NB4 (cell line): ENCODE data around the gene ACOX1.

ENCODE experiments used
- DNase-seq: peaks from one replicate; pipeline ENCODE4 v3.0.0; 2010; ENCODE audit warnings: low read depth
- H3K4me3 ChIP-seq: one replicate; pipeline ENCODE4 v1.5.1; 2011; ENCODE audit warnings: mild to moderate bottlenecking, low read depth, low read length, moderate library complexity
- MYC ChIP-seq: IDR thresholded peaks from 2 replicates; pipeline ENCODE4 v1.6.1; 2011; ENCODE audit warnings: low read depth, low read length
- POLR2A ChIP-seq: IDR thresholded peaks from 2 replicates; pipeline ENCODE4 v1.6.1; 2011; ENCODE audit warnings: mild to moderate bottlenecking; ENCODE audit not compliant: insufficient read length; ENCODE audit errors: extremely low read depth
- TF ChIP-seq, protein P1 (sequence below): IDR thresholded peaks from 2 replicates; pipeline ENCODE4 v1.6.1; 2011; ENCODE audit warnings: low read depth, low read length
- TF ChIP-seq, protein P2 (sequence below): IDR thresholded peaks from one replicate; pipeline ENCODE4 v1.5.1; 2012; ENCODE audit warnings: low read depth, low read length

Gene ACOX1

DNA sequence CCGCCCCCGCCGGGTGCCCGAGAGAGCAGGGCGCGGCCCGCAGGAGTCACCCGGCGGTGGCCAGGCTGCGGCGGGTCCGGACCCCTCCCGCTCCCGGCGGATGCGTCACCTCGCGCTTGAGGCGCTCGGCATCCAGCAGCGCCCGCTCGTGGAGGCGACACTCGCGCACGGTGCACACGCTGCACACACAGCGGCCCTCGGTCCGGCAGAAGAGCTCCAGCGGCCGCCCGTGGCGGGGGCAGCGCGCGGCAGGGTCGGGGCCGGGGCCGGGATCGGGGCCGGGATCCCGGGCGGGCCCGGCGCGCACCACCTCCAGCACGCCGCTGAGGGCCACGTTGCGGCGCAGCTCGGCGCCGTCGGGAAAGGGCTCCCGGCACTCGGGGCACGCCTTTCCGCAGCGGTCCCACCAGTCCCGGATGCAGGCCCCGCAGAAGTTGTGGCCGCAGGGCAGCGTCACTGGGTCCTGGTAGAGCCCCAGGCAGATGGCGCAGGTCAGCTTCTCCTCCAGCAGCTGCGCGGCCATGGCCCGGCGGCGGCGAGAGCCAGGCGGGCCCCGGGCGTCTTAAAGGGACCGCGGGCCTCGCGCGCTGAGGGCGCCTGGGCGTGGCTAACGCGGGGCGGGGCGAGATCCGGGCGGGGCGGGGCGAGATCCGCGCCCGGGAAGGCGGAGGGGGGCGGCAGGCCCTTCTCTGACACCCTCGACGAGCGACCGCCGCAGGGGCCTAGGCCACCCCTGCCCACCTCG lies 82.4 kb downstream of the ACOX1 start, which contains the start of gene TRIM65:
Gene TRIM65 (minus strand): TSS at position 537 of the 745 bp plus-strand sequence. CDS start 14 bp downstream, at position 523.
- TF ChIP-seq, protein P1, sequence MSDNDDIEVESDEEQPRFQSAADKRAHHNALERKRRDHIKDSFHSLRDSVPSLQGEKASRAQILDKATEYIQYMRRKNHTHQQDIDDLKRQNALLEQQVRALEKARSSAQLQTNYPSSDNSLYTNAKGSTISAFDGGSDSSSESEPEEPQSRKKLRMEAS = peak; percentile 47
- peak; percentile 84 for TF ChIP-seq POLR2A
- peak; percentile 46 for TF ChIP-seq MYC
- TF ChIP-seq, protein P2, sequence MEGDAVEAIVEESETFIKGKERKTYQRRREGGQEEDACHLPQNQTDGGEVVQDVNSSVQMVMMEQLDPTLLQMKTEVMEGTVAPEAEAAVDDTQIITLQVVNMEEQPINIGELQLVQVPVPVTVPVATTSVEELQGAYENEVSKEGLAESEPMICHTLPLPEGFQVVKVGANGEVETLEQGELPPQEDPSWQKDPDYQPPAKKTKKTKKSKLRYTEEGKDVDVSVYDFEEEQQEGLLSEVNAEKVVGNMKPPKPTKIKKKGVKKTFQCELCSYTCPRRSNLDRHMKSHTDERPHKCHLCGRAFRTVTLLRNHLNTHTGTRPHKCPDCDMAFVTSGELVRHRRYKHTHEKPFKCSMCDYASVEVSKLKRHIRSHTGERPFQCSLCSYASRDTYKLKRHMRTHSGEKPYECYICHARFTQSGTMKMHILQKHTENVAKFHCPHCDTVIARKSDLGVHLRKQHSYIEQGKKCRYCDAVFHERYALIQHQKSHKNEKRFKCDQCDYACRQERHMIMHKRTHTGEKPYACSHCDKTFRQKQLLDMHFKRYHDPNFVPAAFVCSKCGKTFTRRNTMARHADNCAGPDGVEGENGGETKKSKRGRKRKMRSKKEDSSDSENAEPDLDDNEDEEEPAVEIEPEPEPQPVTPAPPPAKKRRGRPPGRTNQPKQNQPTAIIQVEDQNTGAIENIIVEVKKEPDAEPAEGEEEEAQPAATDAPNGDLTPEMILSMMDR = no peak
- peak; percentile 86 for DNase-seq
- H3K4me3 ChIP-seq = peak within 1 kb of the TSS; percentile 75

DNA sequence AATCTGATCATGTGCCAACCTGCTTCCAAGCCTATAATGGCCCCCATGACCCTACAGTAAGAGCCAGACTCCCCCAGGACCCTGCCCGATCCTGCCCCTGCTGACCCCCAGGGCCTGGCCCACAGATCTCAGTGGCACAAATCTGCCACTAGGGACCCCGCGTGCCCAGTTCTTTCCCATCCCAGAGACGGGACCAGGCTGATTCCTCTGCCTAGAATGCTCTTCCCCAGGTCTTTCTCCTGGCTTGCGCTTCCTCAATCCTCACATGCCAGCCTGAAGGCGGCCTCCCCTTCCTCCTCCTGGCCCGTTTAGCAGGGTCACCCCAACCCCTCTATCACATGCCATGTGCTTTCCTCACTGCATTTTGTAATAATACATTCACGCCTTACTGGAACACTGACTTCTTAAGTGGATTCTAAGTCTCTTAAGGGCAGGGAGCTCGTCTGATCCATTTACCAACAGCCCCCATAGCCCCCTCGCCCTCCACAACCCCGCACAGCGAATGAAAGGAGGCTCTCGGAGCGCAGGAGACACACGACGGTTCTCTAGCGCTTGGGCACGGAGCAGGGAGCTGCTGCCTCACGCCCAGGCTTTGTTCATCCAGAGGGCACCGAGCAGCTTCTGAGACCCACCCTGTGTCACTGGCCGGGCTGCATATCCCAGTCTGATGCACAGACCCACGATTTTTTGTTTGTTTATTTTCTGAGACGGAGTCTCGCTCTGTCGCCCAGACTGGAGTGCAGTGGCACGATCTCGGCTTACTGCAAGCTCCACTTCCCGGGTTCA lies 83.4 kb downstream of the ACOX1 start:
- peak overlapping the region; percentile 75 for H3K4me3 ChIP-seq
- TF ChIP-seq, protein P1 = peak; percentile 68
- TF ChIP-seq, protein P2 = peak; percentile 31
- peak; percentile 18 for TF ChIP-seq POLR2A
- TF ChIP-seq MYC = no peak
- DNase-seq = peak; percentile 62

DNA sequence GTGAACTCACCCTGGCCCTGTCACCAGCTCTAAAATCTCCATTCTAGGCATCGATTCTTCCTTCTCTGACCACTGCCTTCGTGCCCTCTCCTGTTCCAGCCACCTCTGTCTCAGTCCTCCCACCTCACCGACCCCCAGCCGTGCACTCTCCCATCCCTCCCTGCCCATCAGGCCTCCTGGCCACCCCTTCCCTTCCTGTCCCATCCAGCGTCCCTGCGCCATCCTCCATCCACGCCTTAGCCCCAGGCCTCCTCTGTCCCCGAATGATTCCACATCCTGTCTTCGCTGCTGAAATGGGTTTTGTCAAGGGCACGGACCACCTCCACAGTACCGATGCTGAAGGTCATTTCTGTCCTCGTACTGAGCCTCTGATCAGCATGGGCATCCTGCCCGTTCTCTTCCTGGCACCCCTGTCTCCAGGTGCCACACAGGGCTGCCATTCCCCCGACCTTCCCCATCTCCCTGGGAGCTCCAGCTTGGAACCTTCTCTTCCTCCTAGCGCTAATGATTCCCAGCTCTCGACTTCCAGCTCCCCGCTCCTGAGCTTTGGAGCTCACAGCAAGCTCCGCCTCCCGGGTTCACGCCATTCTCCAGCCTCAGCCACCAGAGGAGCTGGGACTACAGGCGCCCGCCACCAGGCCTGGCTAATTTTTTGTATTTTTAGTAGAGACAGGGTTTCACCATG lies 84.8 kb downstream of the ACOX1 start:
- TF ChIP-seq POLR2A = no peak
- no peak for TF ChIP-seq MYC
- TF ChIP-seq, protein P1 = no peak
- TF ChIP-seq, protein P2 = no peak
- H3K4me3 ChIP-seq = no peak overlapping the region
- no peak for DNase-seq

DNA sequence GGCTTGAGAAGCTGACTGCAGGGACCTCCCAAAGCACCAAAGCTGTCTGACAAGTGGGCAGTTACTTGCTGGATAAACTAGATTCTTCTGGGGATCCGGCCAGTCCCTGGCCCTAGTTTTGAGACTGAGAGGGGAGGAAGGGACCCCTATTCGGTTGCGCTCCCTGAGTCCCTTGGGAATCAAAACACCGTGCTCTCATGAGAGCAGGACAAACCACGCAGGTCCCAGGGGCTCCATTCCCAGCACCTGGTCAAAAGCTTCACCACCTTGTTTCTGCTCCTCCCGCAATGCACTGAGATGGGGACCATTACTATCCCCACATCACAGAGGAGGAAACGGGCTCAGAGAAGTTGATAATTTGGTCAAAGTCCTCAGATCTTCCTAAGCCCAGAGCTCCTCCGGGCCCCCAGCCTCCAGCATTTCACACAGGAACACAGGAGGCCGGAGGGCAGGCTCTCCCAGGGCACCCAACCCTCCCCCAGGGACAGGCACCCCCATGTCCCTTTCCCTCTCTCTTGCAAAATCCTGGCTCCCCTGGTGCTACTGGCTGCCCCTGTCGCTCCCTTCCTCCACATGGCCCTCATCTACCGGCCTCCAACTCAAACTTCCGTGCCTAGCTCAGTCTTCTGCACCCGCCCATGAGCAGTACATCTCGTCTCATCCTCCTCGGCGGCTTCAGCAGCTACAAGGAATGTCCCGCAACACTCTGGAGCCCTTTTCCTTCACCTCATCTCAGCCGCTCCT lies 85.5 kb downstream of the ACOX1 start:
- DNase-seq = no peak
- TF ChIP-seq, protein P1 = no peak
- TF ChIP-seq, protein P2 = no peak
- TF ChIP-seq POLR2A (no peak), MYC (no peak)
- no peak overlapping the region for H3K4me3 ChIP-seq

DNA sequence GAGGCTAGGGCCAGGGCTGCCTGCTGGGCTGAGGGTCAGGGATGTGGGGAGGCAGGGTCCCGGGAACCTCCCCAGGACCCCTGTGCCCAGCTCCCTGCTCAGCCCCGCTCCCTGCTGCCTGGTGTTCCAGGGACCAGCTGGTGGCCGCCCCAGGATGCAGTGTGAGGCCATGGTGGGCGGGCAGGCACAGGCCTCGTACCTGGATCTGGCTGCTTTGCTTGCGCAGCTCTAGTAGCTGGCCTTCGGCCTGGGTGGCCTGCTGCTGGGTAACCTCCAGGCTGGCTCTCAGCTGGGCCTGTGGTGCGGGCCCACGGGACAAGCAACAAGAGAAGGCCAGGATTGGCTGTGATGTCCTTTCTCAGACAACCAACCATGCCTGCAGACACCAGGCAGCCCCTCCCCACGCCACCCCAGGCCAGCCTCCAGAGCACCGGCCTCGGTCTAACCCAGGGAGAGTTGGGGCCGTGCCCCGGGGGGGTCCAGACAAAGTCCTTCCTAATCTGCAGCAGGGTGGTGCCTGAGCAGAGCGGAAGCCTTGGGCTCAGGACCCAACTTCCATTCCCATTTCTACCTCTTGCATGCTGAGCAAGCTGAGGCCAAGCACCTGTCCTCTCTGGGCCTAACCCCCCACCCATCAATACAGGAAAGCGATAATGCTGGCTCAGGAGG lies 86.3 kb downstream of the ACOX1 start:
- no peak overlapping the region for H3K4me3 ChIP-seq
- TF ChIP-seq, protein P2 = no peak
- no peak for TF ChIP-seq MYC
- no peak for DNase-seq
